ENCODE measurements around the gene MLLT11. TPM values are rescaled to one million over a fixed set of nuclear protein-coding genes. Genes with fewer than 3 reads are reported as not detected.

Gene MLLT11
- total and polyA plus RNA-seq, 4 donors, result 0.17 to 0.64 (median 0.27) TPM

DNA sequence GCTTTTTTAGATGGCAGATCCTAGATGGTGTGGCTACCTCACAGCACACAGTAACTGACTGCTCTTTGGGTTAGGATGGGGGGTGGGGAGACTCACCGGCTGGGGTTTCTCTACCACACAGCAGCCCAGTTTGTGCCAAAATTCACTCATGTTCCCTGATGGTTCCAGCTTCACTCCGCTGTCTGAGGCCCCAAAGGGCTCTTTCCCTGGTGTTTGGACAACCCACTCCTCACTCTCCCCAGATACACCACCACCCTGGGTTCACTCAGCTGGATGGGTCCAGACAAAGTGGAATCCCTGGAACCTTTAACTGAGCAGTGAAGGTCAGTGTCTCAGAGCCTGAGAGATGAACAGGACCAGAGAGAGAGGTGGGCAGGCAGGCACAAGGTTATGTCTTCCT, 4.6 kb upstream of the MLLT11 start (continued):
- TF ChIP-seq REST (IDR thresholded peaks at IDR 0.05), result no peak
- no peak for TF ChIP-seq GABPA (IDR thresholded peaks at IDR 0.05 in 1 of 2, conservative IDR thresholded peaks at IDR 0.05 in 1 of 2)
- no peak for TF ChIP-seq RXRA (IDR thresholded peaks at IDR 0.05)
- TF ChIP-seq FOXA2 (IDR thresholded peaks at IDR 0.05), result no peak
- no peak for TF ChIP-seq EGR1 (IDR thresholded peaks at IDR 0.05; ENCODE audit: low read depth in 2 of 2)
- no peak for TF ChIP-seq FOXA1 (IDR thresholded peaks at IDR 0.05)
- no peak for TF ChIP-seq YY1 (IDR thresholded peaks at IDR 0.05)
- TF ChIP-seq JUND (IDR thresholded peaks at IDR 0.05), result no peak

DNA sequence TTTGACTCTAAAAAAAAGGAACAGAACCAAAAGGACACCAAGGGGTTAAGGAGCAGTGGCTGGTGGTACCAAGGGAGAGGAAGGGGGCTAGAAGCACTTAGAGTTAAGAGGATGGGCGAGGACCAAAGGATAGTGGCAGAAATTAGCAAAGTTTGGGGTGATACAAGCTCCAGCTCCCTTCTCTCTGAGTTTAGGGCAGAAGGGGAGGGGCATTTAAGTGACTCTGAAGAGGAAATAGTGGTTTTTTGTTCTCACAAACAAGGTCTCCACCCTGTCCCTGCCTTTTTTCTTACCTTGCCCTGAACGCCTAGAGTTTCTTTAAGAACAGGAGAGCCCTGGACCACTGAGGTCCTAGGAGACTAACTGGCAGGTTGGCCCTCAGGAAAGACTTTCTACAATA, 4.0 kb upstream of the MLLT11 start:
- H3K27ac ChIP-seq (ENCODE audit: low read depth in 1 of 2, low read length in 2 of 2), result peak overlapping the region; percentile 36 to 94
- no peaks in the 10 kb centered on the region for H3K27me3 ChIP-seq (ENCODE audit: control insufficient read depth in 4 of 4, insufficient read depth in 4 of 4, low read length in 3 of 4)
- H3K9me3 ChIP-seq (ENCODE audit: control insufficient read depth in 4 of 4, low read length in 3 of 4), result no peaks in the 10 kb centered on the region
- no peak overlapping the region for H3K4me3 ChIP-seq (ENCODE audit: low read depth in 1 of 3, low read length in 3 of 3)
- peaks cover 3 to 43% (median 31%) of the 10 kb centered on the region in 4 donors for H3K4me1 ChIP-seq (ENCODE audit: control insufficient read depth in 4 of 4, insufficient read depth in 4 of 4, low read length in 3 of 4)
- peaks cover 4 to 45% (median 40%) of the 10 kb centered on the region in 4 donors for H3K36me3 ChIP-seq (ENCODE audit: control insufficient read depth in 4 of 4, insufficient read depth in 3 of 4, low read depth in 1 of 4, low read length in 3 of 4)
- TF ChIP-seq GABPA (IDR thresholded peaks at IDR 0.05 in 1 of 2, conservative IDR thresholded peaks at IDR 0.05 in 1 of 2) (no peak), NR2F2 (IDR thresholded peaks at IDR 0.05) (no peak), RAD21 (IDR thresholded peaks at IDR 0.05) (no peak), HNF4G (IDR thresholded peaks at IDR 0.05) (no peak), YY1 (IDR thresholded peaks at IDR 0.05) (no peak), EGR1 (IDR thresholded peaks at IDR 0.05; ENCODE audit: low read depth in 2 of 2) (no peak), SP1 (IDR thresholded peaks at IDR 0.05) (no peak), TAF1 (conservative IDR thresholded peaks at IDR 0.05) (no peak), RXRA (IDR thresholded peaks at IDR 0.05) (no peak), HNF4A (conservative IDR thresholded peaks at IDR 0.05) (no peak), JUND (IDR thresholded peaks at IDR 0.05) (no peak), FOXA2 (IDR thresholded peaks at IDR 0.05) (no peak), FOXA1 (IDR thresholded peaks at IDR 0.05) (no peak), REST (IDR thresholded peaks at IDR 0.05) (no peak)
- TF ChIP-seq, protein P1, sequence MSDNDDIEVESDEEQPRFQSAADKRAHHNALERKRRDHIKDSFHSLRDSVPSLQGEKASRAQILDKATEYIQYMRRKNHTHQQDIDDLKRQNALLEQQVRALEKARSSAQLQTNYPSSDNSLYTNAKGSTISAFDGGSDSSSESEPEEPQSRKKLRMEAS (IDR thresholded peaks at IDR 0.05), result no peak
- TF ChIP-seq, protein P2, sequence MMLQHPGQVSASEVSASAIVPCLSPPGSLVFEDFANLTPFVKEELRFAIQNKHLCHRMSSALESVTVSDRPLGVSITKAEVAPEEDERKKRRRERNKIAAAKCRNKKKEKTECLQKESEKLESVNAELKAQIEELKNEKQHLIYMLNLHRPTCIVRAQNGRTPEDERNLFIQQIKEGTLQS (IDR thresholded peaks at IDR 0.05), result no peak
- TF ChIP-seq, protein P3, sequence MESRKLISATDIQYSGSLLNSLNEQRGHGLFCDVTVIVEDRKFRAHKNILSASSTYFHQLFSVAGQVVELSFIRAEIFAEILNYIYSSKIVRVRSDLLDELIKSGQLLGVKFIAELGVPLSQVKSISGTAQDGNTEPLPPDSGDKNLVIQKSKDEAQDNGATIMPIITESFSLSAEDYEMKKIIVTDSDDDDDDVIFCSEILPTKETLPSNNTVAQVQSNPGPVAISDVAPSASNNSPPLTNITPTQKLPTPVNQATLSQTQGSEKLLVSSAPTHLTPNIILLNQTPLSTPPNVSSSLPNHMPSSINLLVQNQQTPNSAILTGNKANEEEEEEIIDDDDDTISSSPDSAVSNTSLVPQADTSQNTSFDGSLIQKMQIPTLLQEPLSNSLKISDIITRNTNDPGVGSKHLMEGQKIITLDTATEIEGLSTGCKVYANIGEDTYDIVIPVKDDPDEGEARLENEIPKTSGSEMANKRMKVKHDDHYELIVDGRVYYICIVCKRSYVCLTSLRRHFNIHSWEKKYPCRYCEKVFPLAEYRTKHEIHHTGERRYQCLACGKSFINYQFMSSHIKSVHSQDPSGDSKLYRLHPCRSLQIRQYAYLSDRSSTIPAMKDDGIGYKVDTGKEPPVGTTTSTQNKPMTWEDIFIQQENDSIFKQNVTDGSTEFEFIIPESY (IDR thresholded peaks at IDR 0.05), result no peak
- TF ChIP-seq, protein P4, sequence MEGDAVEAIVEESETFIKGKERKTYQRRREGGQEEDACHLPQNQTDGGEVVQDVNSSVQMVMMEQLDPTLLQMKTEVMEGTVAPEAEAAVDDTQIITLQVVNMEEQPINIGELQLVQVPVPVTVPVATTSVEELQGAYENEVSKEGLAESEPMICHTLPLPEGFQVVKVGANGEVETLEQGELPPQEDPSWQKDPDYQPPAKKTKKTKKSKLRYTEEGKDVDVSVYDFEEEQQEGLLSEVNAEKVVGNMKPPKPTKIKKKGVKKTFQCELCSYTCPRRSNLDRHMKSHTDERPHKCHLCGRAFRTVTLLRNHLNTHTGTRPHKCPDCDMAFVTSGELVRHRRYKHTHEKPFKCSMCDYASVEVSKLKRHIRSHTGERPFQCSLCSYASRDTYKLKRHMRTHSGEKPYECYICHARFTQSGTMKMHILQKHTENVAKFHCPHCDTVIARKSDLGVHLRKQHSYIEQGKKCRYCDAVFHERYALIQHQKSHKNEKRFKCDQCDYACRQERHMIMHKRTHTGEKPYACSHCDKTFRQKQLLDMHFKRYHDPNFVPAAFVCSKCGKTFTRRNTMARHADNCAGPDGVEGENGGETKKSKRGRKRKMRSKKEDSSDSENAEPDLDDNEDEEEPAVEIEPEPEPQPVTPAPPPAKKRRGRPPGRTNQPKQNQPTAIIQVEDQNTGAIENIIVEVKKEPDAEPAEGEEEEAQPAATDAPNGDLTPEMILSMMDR (IDR thresholded peaks at IDR 0.05; ENCODE audit: low read depth, low read length, missing input control), result no peak
- 78% methylated on average over 2 of the region's 2 CpGs for WGBS
- peak overlapping the region; percentile 3 to 60 for H3K9ac ChIP-seq (ENCODE audit: low read depth in 1 of 2, low read length in 2 of 2)
- DNase-seq (ENCODE audit: low spot score), result no peak
